Endothelial cell of umbilical vein (primary cell): ENCODE data around the gene SLC9A3. TPM values are rescaled to one million over a fixed set of nuclear protein-coding genes. Genes with fewer than 3 reads are reported as not detected.

Source experiments
- BruUV-seq: library from RNA; stranded (reverse); fragments of 400-500 nt; replicated peaks from 2 replicates; lab custom pipeline; 2021; lab: Mats Ljungman, UMichigan
- CTCF ChIA-PET: fragments of 300-600, 350-600 bp; sonication (Branson Sonifier 250); formaldehyde crosslinking; loops from one replicate; lab custom pipeline; 2021; ENCODE audit warnings: antibody characterized with exemption, inconsistent platforms; lab: Charles Lee
- POLR2A ChIA-PET: fragments of 300-600, 350-600 bp; sonication (Branson Sonifier 250); formaldehyde crosslinking; loops from one replicate; lab custom pipeline; 2021; ENCODE audit warnings: antibody characterized with exemption, inconsistent platforms; lab: Charles Lee
- DNase-seq: peaks from one replicate; pipeline ENCODE4 v3.0.0-alpha.2; 2011; ENCODE audit warnings: low read depth, low spot score
- FAIRE-seq: peaks from 2 replicates; lab custom pipeline; 2011; peaks lifted over from hg19 to GRCh38; lab: Jason Lieb, UNC
- H2AFZ ChIP-seq: 2 replicates; pipeline ENCODE4 v1.6.0; 2012; ENCODE audit warnings: low read depth, low read length, control low read depth, inconsistent platforms
- H3K27ac ChIP-seq: 2 replicates; pipeline ENCODE4 v1.5.1; 2011; ENCODE audit warnings: low read depth, mild to moderate bottlenecking, control low read depth, low read length, moderate library complexity; ENCODE audit not compliant: insufficient read depth
- H3K27me3 ChIP-seq, 2 experiments: 2 replicates each; pipeline versions ENCODE4 v1.6.0 to v1.6.1; 2011; ENCODE audit warnings: low read length in 2 of 2, mixed read lengths in 1 of 2; ENCODE audit not compliant: control insufficient read depth in 2 of 2, insufficient read depth in 2 of 2
- H3K36me3 ChIP-seq, 2 experiments: 2 replicates in 1 of 2; 3 replicates in 1 of 2; pipeline ENCODE4 v1.5.1; 2011; ENCODE audit warnings: low read length in 2 of 2, mild to moderate bottlenecking in 1 of 2, moderate library complexity in 1 of 2; ENCODE audit not compliant: control insufficient read depth in 2 of 2, insufficient read depth in 2 of 2; ENCODE audit errors: extremely low read depth in 1 of 2
- H3K4me1 ChIP-seq: 3 replicates; pipeline ENCODE4 v1.5.1; 2011; ENCODE audit warnings: mild to moderate bottlenecking, low read length; ENCODE audit not compliant: control insufficient read depth, insufficient read depth; ENCODE audit errors: extremely low read depth
- H3K4me2 ChIP-seq: 2 replicates; pipeline ENCODE4 v1.6.1; 2011; ENCODE audit warnings: low read length, control low read depth, mixed read lengths; ENCODE audit not compliant: insufficient read depth
- H3K4me3 ChIP-seq, 3 experiments: fragments of 200-600 bp in 1 of 3; sonication (generic), shearing (Covaris generic) in 1 of 3; replicated peaks in 1 of 3; 2 replicates each; pipeline ENCODE4 v1.5.1; 2011 to 2016; ENCODE audit warnings: control low read depth in 3 of 3, low read length in 3 of 3, mild to moderate bottlenecking in 2 of 3, inconsistent platforms in 1 of 3, low read depth in 1 of 3, moderate library complexity in 1 of 3; ENCODE audit not compliant: insufficient read depth in 1 of 3
- H3K79me2 ChIP-seq: 2 replicates; pipeline ENCODE4 v1.6.0; 2012; ENCODE audit warnings: low read length, inconsistent platforms; ENCODE audit not compliant: control insufficient read depth, insufficient read depth
- H3K9ac ChIP-seq: replicated peaks from 2 replicates; pipeline ENCODE3; 2011; ENCODE audit warnings: low read length, control low read depth; ENCODE audit not compliant: insufficient read depth; ENCODE audit errors: extremely low read depth
- H3K9me1 ChIP-seq: replicated peaks from 3 replicates; pipeline ENCODE4 v1.6.0; 2011; ENCODE audit warnings: mild to moderate bottlenecking, low read length; ENCODE audit not compliant: control insufficient read depth, insufficient read depth; ENCODE audit errors: extremely low read depth
- H3K9me3 ChIP-seq: replicated peaks from 2 replicates; pipeline ENCODE4 v1.5.1; 2012; ENCODE audit warnings: low read length, inconsistent platforms; ENCODE audit not compliant: control insufficient read depth, insufficient read depth
- H4K20me1 ChIP-seq: replicated peaks from 2 replicates; pipeline ENCODE3; 2011; ENCODE audit warnings: mild to moderate bottlenecking, low read length; ENCODE audit not compliant: control insufficient read depth, insufficient read depth; ENCODE audit errors: extremely low read depth
- CTCF ChIP-seq, 2 donors: IDR thresholded peaks; 1 replicate in 1 of 2; 2 replicates in 1 of 2; pipeline ENCODE4 v1.5.1; 2011; ENCODE audit warnings: low read length in 2 of 2, mild to moderate bottlenecking in 2 of 2, moderate library complexity in 2 of 2, control low read depth in 1 of 2, inconsistent platforms in 1 of 2, low read depth in 1 of 2; ENCODE audit not compliant: insufficient read depth in 1 of 2; ENCODE audit errors: extremely low read depth in 1 of 2
- EZH2 ChIP-seq: IDR thresholded peaks from 2 replicates; pipeline ENCODE4 v1.6.1; 2012; ENCODE audit warnings: borderline replicate concordance, low read depth, mild to moderate bottlenecking, moderate library complexity, low read length, inconsistent platforms; ENCODE audit not compliant: severe bottlenecking
- FOS ChIP-seq: IDR thresholded peaks from 2 replicates; pipeline ENCODE4 v1.6.1; 2011; ENCODE audit warnings: mild to moderate bottlenecking, low read length, moderate library complexity, borderline replicate concordance; ENCODE audit not compliant: insufficient read depth
- GATA2 ChIP-seq: IDR thresholded peaks from 2 replicates; pipeline ENCODE4 v1.7.0; 2011; ENCODE audit warnings: low read depth, mild to moderate bottlenecking, moderate library complexity, mixed read lengths, low read length; ENCODE audit not compliant: insufficient read length, insufficient read depth
- JUN ChIP-seq: IDR thresholded peaks from 2 replicates; pipeline ENCODE4 v1.6.1; 2011; ENCODE audit warnings: borderline replicate concordance, low read depth; ENCODE audit not compliant: insufficient read length, insufficient read depth
- MAX ChIP-seq: IDR thresholded peaks from 2 replicates; pipeline ENCODE4 v1.6.1; 2011; ENCODE audit not compliant: insufficient read depth, insufficient read length
- MYC ChIP-seq: IDR thresholded peaks from one replicate; pipeline ENCODE4 v1.6.1; 2011; ENCODE audit warnings: mild to moderate bottlenecking, low read depth, low read length
- POLR2A ChIP-seq: IDR thresholded peaks from 2 replicates; pipeline ENCODE4 v1.6.1; 2012; ENCODE audit warnings: low read depth, mild to moderate bottlenecking, control low read depth, low read length
- POLR2AphosphoS5 ChIP-seq: IDR thresholded peaks from 2 replicates; pipeline ENCODE4 v1.6.1; 2012; ENCODE audit warnings: low read depth, mild to moderate bottlenecking, control low read depth, low read length, moderate library complexity; ENCODE audit not compliant: insufficient read depth
- dilution Hi-C: fragments of 300-500 bp; cut with MboI; formaldehyde crosslinking; loops from one replicate; pipeline ENCODE4 v1.15.0; 2019; ENCODE audit warnings: low sequenced_read_pairs; ENCODE audit not compliant: extremely low pct_ligation_motif_present
- intact Hi-C: fragments of 100-400 bp; cut with micrococcal nuclease; formaldehyde crosslinking; loops from one replicate; pipeline ENCODE4 v1.10.0; 2022
- polyA plus RNA-seq, 4 experiments: library from polyadenylated mRNA; depleted of rRNA in 3 of 4; stranded (reverse) in 3 of 4; unstranded in 1 of 4; fragments of >200 nt; gene quantifications; 2 replicates each; pipeline versions ENCODE4 v1.2.1 to v1.2.3, GENCODE V29; 2011 to 2012; ENCODE audit warnings: missing spikeins in 1 of 4
- total RNA-seq: library from RNA; stranded (reverse); gene quantifications from 2 replicates; pipeline ENCODE4 v1.2.3, GENCODE V29; 2021

Gene SLC9A3
- total and polyA plus RNA-seq, 2 donors (not counting 3 experiments of a cell fraction or from before 2014, with no cell fraction given): 0.79 to 0.82 TPM

GRCh38 chr5:453725-454481 is 70.3 kb downstream of the SLC9A3 start:
- H3K4me2 ChIP-seq: no peak overlapping the region
- no peak overlapping the region for H3K27ac ChIP-seq
- H3K36me3 ChIP-seq: peaks cover 8 to 23% of the 10 kb centered on the region in 2 experiments
- ChIA-PET POLR2A (no interaction called here), CTCF (no interaction called here)
- no peak for TF ChIP-seq POLR2AphosphoS5
- TF ChIP-seq POLR2A: no peak
- no peak for TF ChIP-seq JUN
- no peak for TF ChIP-seq MYC
- TF ChIP-seq EZH2: no peak
- TF ChIP-seq CTCF (IDR thresholded peaks at IDR 0.05; ENCODE audit: extremely low read depth in 1 of 2, insufficient read depth in 1 of 2, low read depth in 1 of 2, low read length in 2 of 2): no peak
- no peak for TF ChIP-seq FOS
- TF ChIP-seq GATA2: no peak
- TF ChIP-seq MAX: no peak
- dilution Hi-C loops (no loop called here), intact Hi-C loops (no loop called here)
- H3K9ac ChIP-seq: no peak overlapping the region
- H3K4me3 ChIP-seq: no peak overlapping the region
- no peak overlapping the region for H2AFZ ChIP-seq
- FAIRE-seq (no peak), DNase-seq (no peak)
- peaks cover 19% of the 10 kb centered on the region for H3K79me2 ChIP-seq
- no TSS peak for BruUV-seq
- no peaks in the 10 kb centered on the region for H3K27me3 ChIP-seq
- no peaks in the 10 kb centered on the region for H3K4me1 ChIP-seq
- no peaks in the 10 kb centered on the region for H4K20me1 ChIP-seq
- H3K9me3 ChIP-seq: no peaks in the 10 kb centered on the region
- H3K9me1 ChIP-seq: no peaks in the 10 kb centered on the region
